CD8-positive, alpha-beta memory T cell (primary cell): ENCODE results near the gene AXIN1. TPM values are rescaled to one million over a fixed set of nuclear protein-coding genes. Genes with fewer than 3 reads are reported as not detected.
A peak's percentile ranks its signal among the peaks of the same experiment; 100 is the strongest.

Experiments used
- CTCF ChIA-PET: fragments of 350-600 bp; sonication (Branson Sonifier 250); formaldehyde crosslinking; loops from one replicate; lab custom pipeline; 2021; ENCODE audit warnings: antibody characterized with exemption; lab: Charles Lee
- POLR2A ChIA-PET: fragments of 350-600 bp; sonication (Branson Sonifier 250); formaldehyde crosslinking; loops from one replicate; lab custom pipeline; 2021; ENCODE audit warnings: antibody characterized with exemption; lab: Charles Lee
- DNase-seq, 5 donors: peaks; one replicate each; pipeline versions ENCODE4 v3.0.0 to v3.0.0-alpha.2; 2020 to 2022; ENCODE audit warnings: mixed read lengths in 1 of 5
- H3K27ac ChIP-seq: one replicate; pipeline ENCODE4 v1.7.0; 2013; ENCODE audit warnings: low read depth, mild to moderate bottlenecking, low read length, moderate library complexity
- H3K27me3 ChIP-seq: 2 replicates; pipeline ENCODE4 v1.7.0; 2013; ENCODE audit warnings: low read length, mild to moderate bottlenecking; ENCODE audit not compliant: insufficient read depth, poor library complexity, severe bottlenecking
- H3K36me3 ChIP-seq: 2 replicates; pipeline ENCODE4 v1.7.0; 2013; ENCODE audit warnings: mild to moderate bottlenecking, low read length, moderate library complexity; ENCODE audit not compliant: insufficient read depth
- H3K4me1 ChIP-seq: 2 replicates; pipeline ENCODE4 v1.7.0; 2013; ENCODE audit warnings: mild to moderate bottlenecking, low read length, moderate library complexity; ENCODE audit not compliant: insufficient read depth
- H3K4me3 ChIP-seq: 2 replicates; pipeline ENCODE4 v1.7.0; 2013; ENCODE audit warnings: mild to moderate bottlenecking, low read length
- H3K9me3 ChIP-seq: 2 replicates; pipeline ENCODE4 v1.7.0; 2013; ENCODE audit warnings: mild to moderate bottlenecking, low read length
- H3K27ac Mint-ChIP-seq, 8 donors: one replicate each; pipeline ENCODE4 v1.8.0; 2020 to 2021; ENCODE audit warnings: mixed read lengths in 8 of 8, mild to moderate bottlenecking in 6 of 8, inconsistent platforms in 3 of 8, moderate library complexity in 3 of 8
- H3K27me3 Mint-ChIP-seq, 2 donors: one replicate each; pipeline ENCODE4 v1.8.0; 2020 to 2021; ENCODE audit warnings: mixed read lengths in 2 of 2, mild to moderate bottlenecking in 1 of 2, moderate library complexity in 1 of 2
- H3K36me3 Mint-ChIP-seq, 3 donors: one replicate each; pipeline ENCODE4 v1.8.0; 2020 to 2021; ENCODE audit warnings: mixed read lengths in 3 of 3, inconsistent platforms in 1 of 3, mild to moderate bottlenecking in 1 of 3
- H3K4me1 Mint-ChIP-seq, 3 donors: one replicate each; pipeline ENCODE4 v1.8.0; 2020 to 2021; ENCODE audit warnings: mixed read lengths in 3 of 3, inconsistent platforms in 1 of 3, mild to moderate bottlenecking in 1 of 3
- H3K4me3 Mint-ChIP-seq, 7 donors: one replicate each; pipeline ENCODE4 v1.8.0; 2020 to 2021; ENCODE audit warnings: mixed read lengths in 7 of 7, mild to moderate bottlenecking in 6 of 7, moderate library complexity in 4 of 7, inconsistent platforms in 2 of 7
- H3K9me3 Mint-ChIP-seq, 5 donors: one replicate each; pipeline ENCODE4 v1.8.0; 2020 to 2022; ENCODE audit warnings: mixed read lengths in 5 of 5, mild to moderate bottlenecking in 3 of 5, moderate library complexity in 2 of 5, inconsistent platforms in 1 of 5
- polyA plus RNA-seq: library from polyadenylated mRNA; unstranded; fragments of 300-500 nt; fragmentation: Illumina TruSeq; gene quantifications from one replicate; pipeline ENCODE4 v1.2.3, GENCODE V29; 2021
- total RNA-seq, 2 experiments: library from RNA; stranded (reverse); gene quantifications; one replicate each; pipeline ENCODE4 v1.2.3, GENCODE V29; 2021

The AXIN1 gene
- total RNA-seq (10 to 100 TPM; 24.7 to 26.3 TPM), polyA plus RNA-seq (6.9 TPM)

DNA sequence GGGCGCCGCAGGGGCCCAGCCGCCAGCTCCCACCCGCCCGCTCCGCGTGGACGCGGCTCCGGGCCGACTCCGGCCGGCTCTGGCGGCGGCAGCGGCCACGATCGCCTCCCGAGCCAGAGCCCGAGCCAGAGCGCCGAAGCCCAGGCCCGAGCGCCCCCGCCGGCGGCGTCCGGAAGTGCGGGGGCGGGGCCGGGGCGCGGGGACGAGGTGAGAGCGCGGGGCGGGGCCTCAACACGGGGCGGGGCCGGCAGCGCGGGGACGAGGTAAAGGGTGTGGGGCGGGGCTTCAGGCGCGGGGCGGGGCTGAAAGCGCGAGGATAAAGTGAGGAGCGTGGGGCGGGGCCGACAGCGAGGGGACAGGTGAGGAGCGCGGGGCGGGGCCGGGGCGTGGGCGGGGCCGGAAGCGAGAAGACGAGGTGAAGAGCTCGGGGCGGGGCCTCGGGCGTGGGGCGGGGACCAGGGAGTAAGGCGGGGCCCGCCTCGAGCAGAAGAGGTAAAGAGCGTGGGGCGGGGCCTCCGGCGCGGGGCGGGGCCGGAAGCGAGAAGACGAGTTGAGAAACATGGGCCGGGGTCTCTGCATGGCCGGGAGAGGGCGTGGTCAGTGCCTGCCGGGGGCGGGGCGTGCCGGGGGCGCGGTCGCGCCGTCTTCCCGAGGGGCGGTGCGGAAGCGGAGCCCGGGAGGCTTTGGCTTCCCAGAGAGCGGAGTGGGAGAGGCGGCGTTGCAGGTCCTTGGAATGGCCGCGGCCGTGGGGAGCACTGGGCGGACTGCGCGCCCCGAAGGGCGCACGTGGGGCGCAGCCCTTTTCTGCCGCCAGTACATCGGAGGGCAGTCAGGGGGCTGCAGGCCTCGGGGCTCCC lies at the start of gene AXIN1:
TSS of gene AXIN1 (minus strand) at position 177 of the 857 bp plus-strand sequence. CDS start 5,698 bp downstream, outside the sequence.
- Histone ChIP-seq H3K36me3 (no peaks in the 10 kb centered on the region), H3K27ac (peak within 1 kb of the TSS; percentile 57), H3K4me1 (peaks cover 69% of the 10 kb centered on the region), H3K9me3 (no peaks in the 10 kb centered on the region), H3K4me3 (peak within 1 kb of the TSS; percentile 59), H3K27me3 (no peaks in the 10 kb centered on the region)
- H3K27ac Mint-ChIP-seq: peak within 1 kb of the TSS; percentile 80 to 94 (median 93)
- ChIA-PET POLR2A (interaction anchor here (1.0 to 2.0 kb wide), 6 partner anchors 13 to 118 kb away, joined by 3 to 13 read pairs (median 5); partner anchors contain the start of genes DECR2, FAM234A and MRPL28), CTCF (interaction anchor here (0.5 to 1.0 kb wide), 4 partner anchors 16 to 124 kb away, joined by 3 to 4 read pairs (median 4); partner anchors contain the start of gene LUC7L)
- peak within 1 kb of the TSS; percentile 87 to 98 (median 90) for H3K4me3 Mint-ChIP-seq
- DNase-seq: peak; percentile 98 to 100 (median 100)
- H3K9me3 Mint-ChIP-seq: no peaks in the 10 kb centered on the region
- H3K36me3 Mint-ChIP-seq: peaks cover 0 to 19% (median 4%) of the 10 kb centered on the region in 3 donors
- H3K27me3 Mint-ChIP-seq: no peaks in the 10 kb centered on the region
- H3K4me1 Mint-ChIP-seq: peaks cover 43 to 68% (median 57%) of the 10 kb centered on the region in 3 donors

DNA sequence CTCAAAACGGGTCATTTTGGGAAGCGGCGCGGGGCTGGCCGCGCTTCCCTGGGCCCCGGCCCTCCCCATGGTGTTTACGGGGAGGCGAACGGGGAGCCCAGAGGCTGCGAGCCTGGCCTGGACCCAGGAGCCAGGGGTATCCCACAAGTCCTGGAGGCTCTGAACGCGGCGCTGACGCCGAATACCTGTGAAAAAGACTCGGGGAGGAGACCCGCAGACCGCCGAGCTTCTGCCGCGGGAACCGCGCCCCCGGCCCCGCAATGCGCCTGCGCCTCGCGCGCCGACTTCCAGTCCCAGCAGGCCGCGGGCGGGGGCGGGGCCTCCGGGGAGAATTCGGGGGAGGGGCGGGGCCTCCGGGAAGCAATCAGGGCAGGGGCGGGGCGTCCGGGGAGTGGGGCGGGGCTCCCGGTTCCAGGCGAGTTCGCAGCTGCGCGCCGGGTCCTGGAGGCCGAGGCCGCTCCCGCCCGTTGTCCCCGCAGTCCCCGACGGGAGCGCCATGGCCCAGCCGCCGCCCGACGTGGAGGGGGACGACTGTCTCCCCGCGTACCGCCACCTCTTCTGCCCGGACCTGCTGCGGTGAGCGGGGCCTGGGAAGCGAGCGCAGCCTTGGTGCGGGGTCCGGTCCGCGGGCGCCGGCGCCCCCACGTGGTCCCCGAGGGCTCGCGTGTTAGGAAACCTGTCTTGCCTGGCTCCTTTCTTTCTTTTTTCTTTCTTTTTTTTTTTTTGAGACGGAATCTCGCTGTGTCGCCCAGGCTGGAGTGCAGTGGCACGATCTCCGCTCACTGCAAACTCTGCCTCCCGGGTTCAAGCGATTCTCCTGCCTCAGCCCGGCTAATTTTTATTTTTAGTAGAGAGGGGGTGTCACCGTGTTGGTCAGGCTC lies 49.2 kb upstream of the AXIN1 start, which contains the start of gene DECR2:
TSS of gene DECR2 (plus strand) at position 418 of the 881 bp plus-strand sequence. CDS start at position 497, 79 bp downstream.
- Mint-ChIP-seq H3K27ac (peak within 1 kb of the TSS; percentile 79 to 99 (median 92)), H3K9me3 (no peaks in the 10 kb centered on the region), H3K36me3 (peaks cover 0 to 2% (median 0%) of the 10 kb centered on the region in 3 donors), H3K4me3 (peak within 1 kb of the TSS; percentile 82 to 90 (median 88)), H3K27me3 (peaks cover 1% of the 10 kb centered on the region in 2 donors), H3K4me1 (peaks cover 9 to 23% (median 10%) of the 10 kb centered on the region in 3 donors)
- Histone ChIP-seq H3K4me1 (peaks cover 14% of the 10 kb centered on the region), H3K27ac (peak within 1 kb of the TSS; percentile 75), H3K9me3 (no peaks in the 10 kb centered on the region), H3K36me3 (no peaks in the 10 kb centered on the region), H3K4me3 (peak within 1 kb of the TSS; percentile 74), H3K27me3 (no peaks in the 10 kb centered on the region)
- POLR2A ChIA-PET: interaction anchor here (0.6 to 1.7 kb wide), 8 partner anchors 19 to 406 kb away, joined by 3 to 9 read pairs (median 4); partner anchors contain the start of genes AXIN1, FAM234A, METTL26 and MRPL28
- CTCF ChIA-PET: interaction anchor here (0.6 to 2.1 kb wide), 12 partner anchors 9 to 336 kb away, joined by 3 to 11 read pairs (median 4); partner anchors contain the start of genes FAM234A and PGAP6
- DNase-seq: peak; percentile 93 to 100 (median 97)

DNA sequence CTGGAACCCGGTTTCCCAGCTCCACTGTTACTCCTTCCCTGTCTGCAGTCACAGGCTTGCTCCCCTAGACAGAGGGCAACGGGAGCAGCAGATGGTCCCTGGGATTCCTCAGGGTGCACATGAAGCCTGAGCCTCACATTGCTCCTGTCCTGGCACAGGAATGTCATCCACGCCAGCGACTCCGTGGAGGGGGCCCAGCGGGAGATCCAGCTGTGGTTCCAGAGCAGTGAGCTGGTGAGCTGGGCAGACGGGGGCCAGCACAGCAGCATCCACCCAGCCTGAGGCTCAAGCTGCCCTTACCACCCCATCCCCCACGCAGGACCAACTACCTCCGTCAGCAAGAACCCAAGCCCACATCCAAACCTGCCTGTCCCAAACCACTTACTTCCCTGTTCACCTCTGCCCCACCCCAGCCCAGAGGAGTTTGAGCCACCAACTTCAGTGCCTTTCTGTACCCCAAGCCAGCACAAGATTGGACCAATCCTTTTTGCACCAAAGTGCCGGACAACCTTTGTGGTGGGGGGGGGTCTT lies 47.6 kb upstream of the AXIN1 start:
- peaks cover 21% of the 10 kb centered on the region for H3K4me1 ChIP-seq
- no peaks in the 10 kb centered on the region for H3K9me3 ChIP-seq
- no peaks in the 10 kb centered on the region for H3K9me3 Mint-ChIP-seq
- peak overlapping the region in 7 of 8 donors; percentile 79 to 99 (median 92) for H3K27ac Mint-ChIP-seq
- peak overlapping the region; percentile 75 for H3K27ac ChIP-seq
- H3K4me3 Mint-ChIP-seq: peak overlapping the region; percentile 82 to 90 (median 88)
- no peaks in the 10 kb centered on the region for H3K36me3 ChIP-seq
- no peak for DNase-seq
- peaks cover 16 to 32% (median 18%) of the 10 kb centered on the region in 3 donors for H3K4me1 Mint-ChIP-seq
- H3K27me3 Mint-ChIP-seq: peaks cover 3 to 6% of the 10 kb centered on the region in 2 donors
- no peaks in the 10 kb centered on the region for H3K27me3 ChIP-seq
- ChIA-PET CTCF (interaction anchor here (1.8 to 2.1 kb wide), 2 partner anchors 9 to 17 kb away, joined by 8 to 11 read pairs; partner anchors contain the start of gene PGAP6), POLR2A (interaction anchor here (1.7 kb wide), 1 partner anchor 25 kb away, joined by 9 read pairs; the partner anchor contains the start of gene RAB11FIP3)
- peak overlapping the region; percentile 74 for H3K4me3 ChIP-seq
- peaks cover 0 to 2% (median 0%) of the 10 kb centered on the region in 3 donors for H3K36me3 Mint-ChIP-seq

GRCh38 chr16:399340-400019 lies 47.0 kb upstream of the AXIN1 start:
- Histone ChIP-seq H3K4me1 (peaks cover 21% of the 10 kb centered on the region), H3K9me3 (no peaks in the 10 kb centered on the region), H3K4me3 (no peak overlapping the region), H3K27me3 (no peaks in the 10 kb centered on the region), H3K36me3 (no peaks in the 10 kb centered on the region), H3K27ac (peak overlapping the region; percentile 75)
- H3K27me3 Mint-ChIP-seq: peaks cover 3 to 6% of the 10 kb centered on the region in 2 donors
- peaks cover 16 to 32% (median 18%) of the 10 kb centered on the region in 3 donors for H3K4me1 Mint-ChIP-seq
- peaks cover 0 to 2% (median 0%) of the 10 kb centered on the region in 3 donors for H3K36me3 Mint-ChIP-seq
- H3K27ac Mint-ChIP-seq: peak overlapping the region in 4 of 8 donors; percentile 6 to 88 (median 74)
- ChIA-PET CTCF (no interaction called here), POLR2A (no interaction called here)
- peak overlapping the region; percentile 14 to 89 (median 82) for H3K4me3 Mint-ChIP-seq
- H3K9me3 Mint-ChIP-seq: no peaks in the 10 kb centered on the region
- DNase-seq: no peak

GRCh38 chr16:398561-399339 lies 46.2 kb upstream of the AXIN1 start:
- DNase-seq: no peak
- H3K36me3 Mint-ChIP-seq: peaks cover 0 to 2% (median 0%) of the 10 kb centered on the region in 3 donors
- peaks cover 3 to 6% of the 10 kb centered on the region in 2 donors for H3K27me3 Mint-ChIP-seq
- CTCF ChIA-PET: interaction anchor here (0.7 kb wide), 1 partner anchor 281 kb away, joined by 3 read pairs; no protein-coding TSS in a partner anchor
- H3K9me3 ChIP-seq: no peaks in the 10 kb centered on the region
- H3K27ac Mint-ChIP-seq: peak overlapping the region in 5 of 8 donors; percentile 63 to 90 (median 88)
- peaks cover 16 to 32% (median 18%) of the 10 kb centered on the region in 3 donors for H3K4me1 Mint-ChIP-seq
- no peaks in the 10 kb centered on the region for H3K36me3 ChIP-seq
- POLR2A ChIA-PET: interaction anchor here (1.2 kb wide), 1 partner anchor 16 kb away, joined by 4 read pairs; no protein-coding TSS in a partner anchor
- peak overlapping the region; percentile 59 to 89 (median 79) for H3K4me3 Mint-ChIP-seq
- H3K9me3 Mint-ChIP-seq: no peaks in the 10 kb centered on the region
- no peaks in the 10 kb centered on the region for H3K27me3 ChIP-seq
- H3K4me3 ChIP-seq: no peak overlapping the region
- peak overlapping the region; percentile 64 for H3K27ac ChIP-seq
- H3K4me1 ChIP-seq: peaks cover 21% of the 10 kb centered on the region

GRCh38 chr16:397736-398332 lies 45.3 kb upstream of the AXIN1 start:
- Histone ChIP-seq H3K27ac (peak overlapping the region; percentile 64), H3K36me3 (no peaks in the 10 kb centered on the region), H3K27me3 (no peaks in the 10 kb centered on the region), H3K4me3 (no peak overlapping the region), H3K4me1 (peaks cover 21% of the 10 kb centered on the region), H3K9me3 (no peaks in the 10 kb centered on the region)
- Mint-ChIP-seq H3K9me3 (no peaks in the 10 kb centered on the region), H3K27me3 (peaks cover 3 to 6% of the 10 kb centered on the region in 2 donors), H3K4me3 (peak overlapping the region; percentile 36 to 87 (median 75)), H3K27ac (peak overlapping the region in 4 of 8 donors; percentile 63 to 90 (median 80)), H3K36me3 (peaks cover 0 to 2% (median 0%) of the 10 kb centered on the region in 3 donors), H3K4me1 (peaks cover 17 to 32% (median 18%) of the 10 kb centered on the region in 3 donors)
- ChIA-PET POLR2A (interaction anchor here (1.2 kb wide), 1 partner anchor 15 kb away, joined by 4 read pairs; no protein-coding TSS in a partner anchor), CTCF (no interaction called here)
- DNase-seq: peak in 2 of 5 donors; percentile 29 to 60
